Ishikawa (cell line): Measurements from ENCODE around the gene TAF11L3.

Experiments used
- EP300 ChIP-seq: IDR thresholded peaks from 2 replicates; pipeline ENCODE4 v1.6.1; 2012; ENCODE audit warnings: borderline replicate concordance
- ZBTB7A ChIP-seq: IDR thresholded peaks from 2 replicates; pipeline ENCODE4 v1.6.1; 2012; ENCODE audit warnings: low read depth
- TF ChIP-seq, protein P1 (sequence below): IDR thresholded peaks from 2 replicates; pipeline ENCODE4 v1.6.1; 2012
- TF ChIP-seq, protein P2 (sequence below): IDR thresholded peaks from 2 replicates; pipeline ENCODE4 v1.6.1; 2012; ENCODE audit warnings: low read depth, mild to moderate bottlenecking

DNA sequence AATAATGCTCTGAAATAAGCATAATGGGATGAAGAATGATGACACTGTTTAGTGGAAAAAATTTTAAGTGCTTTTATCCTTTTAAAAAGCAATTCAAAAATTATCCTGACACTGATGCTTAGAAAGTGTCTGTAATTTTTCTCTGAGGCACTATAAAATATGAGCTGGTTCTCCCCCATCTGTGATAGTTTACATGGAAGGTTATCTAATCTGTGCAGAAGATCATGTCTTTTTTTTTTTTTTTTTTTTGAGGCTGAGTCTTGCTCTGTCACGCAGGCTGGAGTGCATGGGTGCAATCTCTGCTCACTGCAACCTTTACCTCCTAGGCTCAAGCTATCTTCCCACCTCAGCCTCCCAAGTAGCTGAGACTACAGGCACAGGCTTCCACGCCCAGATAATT lies 35.4 kb upstream of the TAF11L3 start:
- TF ChIP-seq ZBTB7A (no peak), EP300 (no peak)
- TF ChIP-seq, protein P1, sequence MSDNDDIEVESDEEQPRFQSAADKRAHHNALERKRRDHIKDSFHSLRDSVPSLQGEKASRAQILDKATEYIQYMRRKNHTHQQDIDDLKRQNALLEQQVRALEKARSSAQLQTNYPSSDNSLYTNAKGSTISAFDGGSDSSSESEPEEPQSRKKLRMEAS, result no peak
- TF ChIP-seq, protein P2, sequence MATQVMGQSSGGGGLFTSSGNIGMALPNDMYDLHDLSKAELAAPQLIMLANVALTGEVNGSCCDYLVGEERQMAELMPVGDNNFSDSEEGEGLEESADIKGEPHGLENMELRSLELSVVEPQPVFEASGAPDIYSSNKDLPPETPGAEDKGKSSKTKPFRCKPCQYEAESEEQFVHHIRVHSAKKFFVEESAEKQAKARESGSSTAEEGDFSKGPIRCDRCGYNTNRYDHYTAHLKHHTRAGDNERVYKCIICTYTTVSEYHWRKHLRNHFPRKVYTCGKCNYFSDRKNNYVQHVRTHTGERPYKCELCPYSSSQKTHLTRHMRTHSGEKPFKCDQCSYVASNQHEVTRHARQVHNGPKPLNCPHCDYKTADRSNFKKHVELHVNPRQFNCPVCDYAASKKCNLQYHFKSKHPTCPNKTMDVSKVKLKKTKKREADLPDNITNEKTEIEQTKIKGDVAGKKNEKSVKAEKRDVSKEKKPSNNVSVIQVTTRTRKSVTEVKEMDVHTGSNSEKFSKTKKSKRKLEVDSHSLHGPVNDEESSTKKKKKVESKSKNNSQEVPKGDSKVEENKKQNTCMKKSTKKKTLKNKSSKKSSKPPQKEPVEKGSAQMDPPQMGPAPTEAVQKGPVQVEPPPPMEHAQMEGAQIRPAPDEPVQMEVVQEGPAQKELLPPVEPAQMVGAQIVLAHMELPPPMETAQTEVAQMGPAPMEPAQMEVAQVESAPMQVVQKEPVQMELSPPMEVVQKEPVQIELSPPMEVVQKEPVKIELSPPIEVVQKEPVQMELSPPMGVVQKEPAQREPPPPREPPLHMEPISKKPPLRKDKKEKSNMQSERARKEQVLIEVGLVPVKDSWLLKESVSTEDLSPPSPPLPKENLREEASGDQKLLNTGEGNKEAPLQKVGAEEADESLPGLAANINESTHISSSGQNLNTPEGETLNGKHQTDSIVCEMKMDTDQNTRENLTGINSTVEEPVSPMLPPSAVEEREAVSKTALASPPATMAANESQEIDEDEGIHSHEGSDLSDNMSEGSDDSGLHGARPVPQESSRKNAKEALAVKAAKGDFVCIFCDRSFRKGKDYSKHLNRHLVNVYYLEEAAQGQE, result no peak
